K562 (cell line): ENCODE measurements around the gene CNOT10. TPM values are rescaled to one million over a fixed set of nuclear protein-coding genes. Genes with fewer than 3 reads are reported as not detected.

Experiments used
- ATAC-seq: fragments of 200-7000 bp; cut with Tn5 transposase; 3 replicates; pipeline ENCODE4 v1.9.1; 2020; ENCODE audit warnings: moderate library complexity
- BruUV-seq: library from RNA; stranded (reverse); fragments of 400-500 nt; replicated peaks from 2 replicates; lab custom pipeline; 2021; lab: Mats Ljungman, UMichigan
- CTCF ChIA-PET: fragments of 300-600 bp; formaldehyde crosslinking; extraction: SDS; loops from one replicate; lab custom pipeline; 2021; ENCODE audit warnings: low intra/inter-chr PET ratio; lab: Yijun Ruan, JAX
- POLR2A ChIA-PET: fragments of 300-600, 350-650 bp; sonication (Branson Sonifier 250); formaldehyde crosslinking; extraction: SDS; loops from one replicate; lab custom pipeline; 2021; ENCODE audit warnings: antibody characterized with exemption, inconsistent platforms; lab: Yijun Ruan, JAX
- DNase-seq, 4 experiments: peaks; one replicate each; pipeline versions ENCODE4 v3.0.0 to v3.0.0-alpha.2; 2011 to 2018; ENCODE audit warnings: low spot score in 3 of 4, mixed read lengths in 3 of 4; ENCODE audit errors: extremely low read depth in 1 of 4
- FAIRE-seq: peaks from 2 replicates; lab custom pipeline; 2011; peaks lifted over from hg19 to GRCh38; lab: Jason Lieb, UNC
- H2AFZ ChIP-seq: 2 replicates; pipeline ENCODE4 v1.6.0; 2011; ENCODE audit warnings: low read depth, low read length, control low read depth, inconsistent platforms
- H3K27ac ChIP-seq: fragments of 200-600 bp; 3 replicates; pipeline ENCODE4 v1.8.0; 2011; ENCODE audit warnings: low read depth, mild to moderate bottlenecking, control low read depth, inconsistent platforms, low read length, moderate library complexity, mixed read lengths; ENCODE audit errors: extremely low read depth
- H3K27me3 ChIP-seq, 2 experiments: fragments of 300-600 bp in 1 of 2; 2 replicates in 1 of 2; 3 replicates in 1 of 2; pipeline versions ENCODE4 v1.6.0 to v1.8.0; 2011; ENCODE audit warnings: inconsistent platforms in 2 of 2, low read length in 2 of 2, mild to moderate bottlenecking in 1 of 2, mixed read lengths in 1 of 2, moderate library complexity in 1 of 2; ENCODE audit not compliant: control insufficient read depth in 2 of 2, insufficient read depth in 2 of 2
- H3K36me3 ChIP-seq: fragments of 300-600 bp; 3 replicates; pipeline ENCODE4 v1.8.0; 2011; ENCODE audit warnings: mild to moderate bottlenecking, low read length, inconsistent platforms; ENCODE audit not compliant: control insufficient read depth, insufficient read depth
- H3K4me1 ChIP-seq, 2 experiments: fragments of 200-600 bp in 1 of 2; replicated peaks in 1 of 2; 2 replicates in 1 of 2; 3 replicates in 1 of 2; pipeline versions ENCODE4 v1.5.1 to v1.8.0; 2011; ENCODE audit warnings: inconsistent platforms in 2 of 2, low read length in 2 of 2, mild to moderate bottlenecking in 1 of 2, mixed read lengths in 1 of 2, moderate library complexity in 1 of 2; ENCODE audit not compliant: control insufficient read depth in 2 of 2, insufficient read depth in 2 of 2
- H3K4me2 ChIP-seq: 2 replicates; pipeline ENCODE4 v1.6.1; 2011; ENCODE audit warnings: low read length, control low read depth, inconsistent platforms, mixed read lengths; ENCODE audit not compliant: insufficient read depth
- H3K4me3 ChIP-seq: fragments of 200-600 bp; sonication (generic), shearing (Covaris generic); 2 replicates; pipeline ENCODE4 v1.5.1; 2016; ENCODE audit warnings: control low read depth, inconsistent platforms
- H3K79me2 ChIP-seq: fragments of 200-600 bp; 3 replicates; pipeline ENCODE4 v1.8.0; 2011; ENCODE audit warnings: low read length, inconsistent platforms; ENCODE audit not compliant: control insufficient read depth, insufficient read depth
- H3K9ac ChIP-seq, 2 experiments: 2 replicates each; pipeline versions ENCODE4 v1.6.0 to v1.6.1; 2011; ENCODE audit warnings: low read depth in 2 of 2, low read length in 2 of 2, control low read depth in 1 of 2, inconsistent platforms in 1 of 2, mild to moderate bottlenecking in 1 of 2, mixed read lengths in 1 of 2; ENCODE audit not compliant: insufficient read depth in 1 of 2
- H3K9me1 ChIP-seq: one replicate; pipeline ENCODE4 v1.6.0; 2011; ENCODE audit warnings: inconsistent platforms, mild to moderate bottlenecking, low read length, moderate library complexity; ENCODE audit not compliant: control insufficient read depth, insufficient read depth
- H3K9me3 ChIP-seq: replicated peaks from 2 replicates; pipeline ENCODE4 v1.5.1; 2011; ENCODE audit warnings: low read depth, low read length, inconsistent platforms; ENCODE audit not compliant: control insufficient read depth, insufficient read depth
- H4K20me1 ChIP-seq: replicated peaks from 2 replicates; pipeline ENCODE4 v1.6.1; 2011; ENCODE audit warnings: low read length, inconsistent platforms, mixed read lengths; ENCODE audit not compliant: control insufficient read depth, insufficient read depth
- CBX8 ChIP-seq: fragments of 200-600 bp; sonication (generic); IDR thresholded peaks from 2 replicates; pipeline ENCODE4 v1.6.1; 2012; ENCODE audit warnings: borderline replicate concordance, mixed run types, low read depth, mild to moderate bottlenecking, moderate library complexity, mixed read lengths, low read length, control low read depth, inconsistent platforms; ENCODE audit not compliant: poor library complexity, severe bottlenecking; ENCODE audit errors: extremely low read depth
- GATA2 ChIP-seq: sonication (generic); formaldehyde crosslinking; IDR thresholded peaks from 2 replicates; pipeline ENCODE4 v1.4.0; 2020; ENCODE audit warnings: mild to moderate bottlenecking, missing genetic modification reagents
- MIER1 ChIP-seq: fragments of 450-650 bp; IDR thresholded peaks from 2 replicates; pipeline ENCODE4 v1.6.1; 2016; ENCODE audit warnings: antibody characterized with exemption, mild to moderate bottlenecking, low read depth
- PYGO2 ChIP-seq: fragments of 450-650 bp; IDR thresholded peaks from 2 replicates; pipeline ENCODE4 v1.6.1; 2016; ENCODE audit warnings: mild to moderate bottlenecking, missing genetic modification characterization, moderate library complexity, missing compliant biosample characterization
- ZNF146 ChIP-seq: IDR thresholded peaks from one replicate; pipeline ENCODE4 v1.6.1; 2018; ENCODE audit warnings: missing compliant biosample characterization; ENCODE audit not compliant: unreplicated experiment
- WGBS: fragments of 100-300 bp; shearing (Covaris generic); methylation state at CpG from one replicate; pipeline ENCODE4 v1.1.6; 2016; ENCODE audit warnings: low coverage, mixed read lengths; ENCODE audit not compliant: insufficient coverage; ENCODE audit errors: missing lambda C conversion rate; 5-methylcytosine and 5-hydroxymethylcytosine counted together
- in situ Hi-C: fragments of 300-500 bp; cut with MboI; formaldehyde crosslinking; loops from 4 replicates; pipeline ENCODE4 v1.15.0; 2018; ENCODE audit warnings: inconsistent platforms, mixed read lengths
- intact Hi-C: fragments of 100-400 bp; cut with micrococcal nuclease; formaldehyde crosslinking; loops from 2 replicates; pipeline ENCODE4 v1.14.2; 2022
- polyA plus RNA-seq, 8 experiments: library from polyadenylated mRNA; depleted of rRNA in 4 of 8; stranded (reverse) in 5 of 8; unstranded in 3 of 8; fragments of >200 nt; fragmentation: Nextera tagmentation in 2 of 8; fragmentation: Illumina TruSeq in 1 of 8; extraction: Ambion mirVana in 2 of 8; extraction: Trizol in 1 of 8; gene quantifications; 2 replicates each; pipeline versions ENCODE4 v1.2.1 to v1.2.3, GENCODE V29; 2011 to 2014; ENCODE audit warnings: inconsistent platforms in 1 of 8, missing spikeins in 1 of 8
- total RNA-seq, 7 experiments: library from RNA; depleted of rRNA in 6 of 7; stranded (reverse); fragments of >200 nt in 6 of 7; fragmentation: Illumina TruSeq in 2 of 7; extraction: Trizol in 2 of 7; gene quantifications; 2 replicates each; pipeline versions ENCODE4 v1.2.1 to v1.2.3, GENCODE V29; 2011 to 2021; ENCODE audit warnings: low replicate concordance in 1 of 7
- TF ChIP-seq, protein P1 (sequence below): fragments of 450-650 bp; formaldehyde crosslinking; IDR thresholded peaks from 2 replicates; pipeline ENCODE4 v1.4.0; 2020; ENCODE audit warnings: mild to moderate bottlenecking, moderate library complexity

The CNOT10 gene
- total and polyA plus RNA-seq, 9 of the 15 experiments (the other 6 are each of a cell fraction or from before 2014, with no cell fraction given) = 35.7 to 114 (median 81.9) TPM

DNA sequence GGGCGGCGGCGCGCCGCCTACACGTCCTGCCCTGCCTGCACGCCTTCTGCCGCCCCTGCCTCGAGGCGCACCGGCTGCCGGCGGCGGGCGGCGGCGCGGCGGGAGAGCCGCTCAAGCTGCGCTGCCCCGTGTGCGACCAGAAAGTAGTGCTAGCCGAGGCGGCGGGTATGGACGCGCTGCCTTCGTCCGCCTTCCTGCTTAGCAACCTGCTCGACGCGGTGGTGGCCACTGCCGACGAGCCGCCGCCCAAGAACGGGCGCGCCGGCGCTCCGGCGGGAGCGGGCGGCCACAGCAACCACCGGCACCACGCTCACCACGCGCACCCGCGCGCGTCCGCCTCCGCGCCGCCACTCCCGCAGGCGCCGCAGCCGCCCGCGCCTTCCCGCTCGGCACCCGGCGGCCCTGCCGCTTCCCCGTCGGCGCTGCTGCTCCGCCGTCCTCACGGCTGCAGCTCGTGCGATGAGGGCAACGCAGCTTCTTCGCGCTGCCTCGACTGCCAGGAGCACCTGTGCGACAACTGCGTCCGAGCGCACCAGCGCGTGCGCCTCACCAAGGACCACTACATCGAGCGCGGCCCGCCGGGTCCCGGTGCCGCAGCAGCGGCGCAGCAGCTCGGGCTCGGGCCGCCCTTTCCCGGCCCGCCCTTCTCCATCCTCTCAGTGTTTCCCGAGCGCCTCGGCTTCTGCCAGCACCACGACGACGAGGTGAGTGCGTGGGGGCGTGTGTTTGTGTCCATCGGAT, 133.4 kb downstream of the CNOT10 start:
- no peak for ATAC-seq
- ChIA-PET CTCF (no interaction called here), POLR2A (no interaction called here)
- in situ Hi-C loops = no loop called here
- Histone ChIP-seq H3K79me2 (no peaks in the 10 kb centered on the region), H3K36me3 (no peaks in the 10 kb centered on the region), H3K27me3 (peaks cover 44 to 53% of the 10 kb centered on the region in 2 experiments), H3K9me3 (peaks cover 10% of the 10 kb centered on the region), H3K27ac (no peak overlapping the region), H3K4me2 (no peak overlapping the region), H3K9me1 (no peaks in the 10 kb centered on the region), H3K9ac (no peak overlapping the region), H3K4me3 (no peak overlapping the region), H3K4me1 (peaks cover 0 to 15% of the 10 kb centered on the region in 2 experiments; a peak in 2 of 5 replicates), H2AFZ (no peak overlapping the region), H4K20me1 (no peaks in the 10 kb centered on the region)
- BruUV-seq = no TSS peak
- TF ChIP-seq GATA2 (CRISPR knock-in tag) (no peak), MIER1 (no peak), PYGO2 (tag) (no peak), ZNF146 (no peak), CBX8 (no peak)
- TF ChIP-seq, protein P1, sequence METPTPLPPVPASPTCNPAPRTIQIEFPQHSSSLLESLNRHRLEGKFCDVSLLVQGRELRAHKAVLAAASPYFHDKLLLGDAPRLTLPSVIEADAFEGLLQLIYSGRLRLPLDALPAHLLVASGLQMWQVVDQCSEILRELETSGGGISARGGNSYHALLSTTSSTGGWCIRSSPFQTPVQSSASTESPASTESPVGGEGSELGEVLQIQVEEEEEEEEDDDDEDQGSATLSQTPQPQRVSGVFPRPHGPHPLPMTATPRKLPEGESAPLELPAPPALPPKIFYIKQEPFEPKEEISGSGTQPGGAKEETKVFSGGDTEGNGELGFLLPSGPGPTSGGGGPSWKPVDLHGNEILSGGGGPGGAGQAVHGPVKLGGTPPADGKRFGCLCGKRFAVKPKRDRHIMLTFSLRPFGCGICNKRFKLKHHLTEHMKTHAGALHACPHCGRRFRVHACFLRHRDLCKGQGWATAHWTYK (CRISPR knock-in tag) = no peak
- no peak for DNase-seq
- FAIRE-seq = no peak
- intact Hi-C loops = no loop called here
- WGBS = 61% methylated on average over 45 of the region's 111 CpGs
